Peyer's patch (tissue), 4 donors: Measurements from ENCODE around the gene PRSS23.

Source experiments
- CTCF ChIP-seq, 6 experiments: fragments of 450-650 bp in 4 of 6; fragments of 200-600 bp in 2 of 6; sonication (generic) in 1 of 6; IDR thresholded peaks; one replicate each; pipeline ENCODE4 v1.5.1; 2017 to 2019; ENCODE audit warnings: antibody characterized with exemption in 6 of 6, mild to moderate bottlenecking in 3 of 6, moderate library complexity in 1 of 6
- POLR2A ChIP-seq, 2 donors: fragments of 450-650 bp; IDR thresholded peaks; one replicate each; pipeline ENCODE4 v1.5.1; 2017; ENCODE audit warnings: antibody characterized with exemption in 2 of 2, mild to moderate bottlenecking in 2 of 2, moderate library complexity in 2 of 2

GRCh38 chr11:86800960-86801272, 574 bp downstream of the PRSS23 start:
- TF ChIP-seq CTCF (IDR thresholded peaks at IDR 0.05) (no peak), POLR2A (IDR thresholded peaks at IDR 0.05) (no peak)
